GM21447 (cell line): Measurements from ENCODE around the gene RAP1GAP2.
"Not testable (repeated sequence)": the region's sequence is repeated elsewhere in the genome, so short reads cannot be mapped to it uniquely, and the experiment has no call there.

Experiments used
- ATAC-seq: cut with Tn5 transposase; IDR thresholded peaks from one replicate; pipeline ENCODE4 v1.9.1; 2021; ENCODE audit not compliant: unreplicated experiment

The RAP1GAP2 gene

DNA sequence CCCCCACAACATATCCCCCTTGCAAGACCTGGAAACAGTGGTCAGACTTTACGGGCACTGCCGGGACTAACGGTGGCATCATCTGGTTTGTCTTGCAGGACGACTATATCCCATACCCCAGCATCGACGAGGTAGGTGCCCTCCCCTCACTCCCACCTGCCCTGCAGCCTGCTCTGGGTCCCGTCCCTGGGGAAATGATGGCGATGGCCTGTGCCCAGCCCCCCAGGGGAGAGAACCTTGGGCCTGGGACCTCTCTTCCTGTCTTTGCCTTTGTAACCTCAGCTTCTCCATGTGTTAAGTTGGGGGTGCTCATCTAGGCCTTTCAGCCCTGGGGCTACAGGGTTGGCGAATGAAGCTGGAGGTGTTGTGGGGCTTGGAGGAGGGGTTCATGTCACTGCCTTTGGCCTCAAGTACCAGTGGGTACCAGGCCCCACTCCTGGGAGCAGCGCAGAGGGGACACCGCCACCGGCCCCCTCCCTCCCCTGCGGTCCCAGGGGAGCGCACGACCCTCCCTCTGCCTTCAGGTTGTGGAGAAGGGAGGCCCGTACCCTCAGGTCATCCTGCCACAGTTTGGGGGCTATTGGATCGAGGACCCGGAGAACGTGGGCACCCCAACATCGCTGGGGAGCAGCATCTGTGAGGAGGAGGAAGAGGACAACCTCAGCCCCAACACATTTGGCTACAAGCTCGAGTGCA, 167.2 kb downstream of the RAP1GAP2 start:
- no peak for ATAC-seq

DNA sequence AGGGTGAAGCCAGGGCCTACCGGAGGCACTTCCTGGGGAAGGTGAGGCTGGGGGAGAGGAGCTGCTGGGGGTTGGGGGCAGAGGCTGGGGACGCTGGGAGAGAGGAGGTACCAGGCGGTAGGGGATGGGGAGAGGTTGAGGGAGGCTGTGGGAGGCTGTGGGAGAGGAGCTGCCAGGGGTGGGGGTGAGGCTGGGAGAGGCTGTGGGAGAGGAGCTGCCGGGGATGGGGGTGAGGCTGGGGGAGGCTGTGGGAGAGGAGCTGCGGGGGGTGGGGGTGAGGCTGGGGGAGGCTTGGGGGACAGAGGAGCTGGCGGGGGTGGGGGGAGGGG, 167.8 kb downstream of the RAP1GAP2 start:
- no peak for ATAC-seq

DNA sequence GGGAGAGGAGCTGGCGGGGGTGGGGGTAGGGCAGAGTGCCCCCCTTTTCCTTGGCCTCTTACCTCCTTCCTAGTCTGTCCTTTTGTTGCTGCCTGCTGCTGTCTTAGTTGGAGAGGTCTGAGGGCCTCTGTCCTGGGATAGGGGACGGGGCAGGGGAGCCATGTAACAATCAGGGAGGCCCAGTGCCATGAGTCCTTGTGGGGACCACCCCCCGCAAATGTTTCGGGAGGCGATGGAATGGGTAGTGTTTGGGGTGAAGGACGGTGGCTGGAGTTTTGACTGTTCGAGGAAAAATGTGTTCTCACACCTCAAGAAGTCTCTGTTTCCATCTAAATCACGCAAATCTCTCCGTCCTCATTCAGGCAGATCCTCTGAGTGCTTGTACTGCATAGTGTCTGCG, 168.1 kb downstream of the RAP1GAP2 start:
- no peak for ATAC-seq

DNA sequence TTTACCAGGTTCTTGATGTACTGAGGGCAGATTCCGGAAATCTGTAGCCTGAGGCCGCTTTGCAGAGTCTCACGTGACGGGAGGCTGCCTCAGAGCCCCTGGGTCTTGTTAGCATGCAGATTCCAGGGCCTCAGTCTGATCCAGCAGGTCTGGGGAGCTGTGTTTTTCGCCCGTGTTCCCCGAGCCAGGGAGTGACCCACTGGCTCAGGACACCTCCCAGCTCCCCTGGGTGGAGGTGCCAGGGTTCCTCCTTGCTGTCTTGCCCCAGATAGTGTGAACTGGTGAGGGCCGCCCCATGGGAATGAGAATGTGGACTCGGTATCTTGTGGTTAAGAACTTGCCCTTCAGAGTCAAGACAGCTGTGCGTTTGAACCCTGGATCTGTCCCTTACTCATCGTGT, 168.6 kb downstream of the RAP1GAP2 start:
- ATAC-seq, result no peak

DNA sequence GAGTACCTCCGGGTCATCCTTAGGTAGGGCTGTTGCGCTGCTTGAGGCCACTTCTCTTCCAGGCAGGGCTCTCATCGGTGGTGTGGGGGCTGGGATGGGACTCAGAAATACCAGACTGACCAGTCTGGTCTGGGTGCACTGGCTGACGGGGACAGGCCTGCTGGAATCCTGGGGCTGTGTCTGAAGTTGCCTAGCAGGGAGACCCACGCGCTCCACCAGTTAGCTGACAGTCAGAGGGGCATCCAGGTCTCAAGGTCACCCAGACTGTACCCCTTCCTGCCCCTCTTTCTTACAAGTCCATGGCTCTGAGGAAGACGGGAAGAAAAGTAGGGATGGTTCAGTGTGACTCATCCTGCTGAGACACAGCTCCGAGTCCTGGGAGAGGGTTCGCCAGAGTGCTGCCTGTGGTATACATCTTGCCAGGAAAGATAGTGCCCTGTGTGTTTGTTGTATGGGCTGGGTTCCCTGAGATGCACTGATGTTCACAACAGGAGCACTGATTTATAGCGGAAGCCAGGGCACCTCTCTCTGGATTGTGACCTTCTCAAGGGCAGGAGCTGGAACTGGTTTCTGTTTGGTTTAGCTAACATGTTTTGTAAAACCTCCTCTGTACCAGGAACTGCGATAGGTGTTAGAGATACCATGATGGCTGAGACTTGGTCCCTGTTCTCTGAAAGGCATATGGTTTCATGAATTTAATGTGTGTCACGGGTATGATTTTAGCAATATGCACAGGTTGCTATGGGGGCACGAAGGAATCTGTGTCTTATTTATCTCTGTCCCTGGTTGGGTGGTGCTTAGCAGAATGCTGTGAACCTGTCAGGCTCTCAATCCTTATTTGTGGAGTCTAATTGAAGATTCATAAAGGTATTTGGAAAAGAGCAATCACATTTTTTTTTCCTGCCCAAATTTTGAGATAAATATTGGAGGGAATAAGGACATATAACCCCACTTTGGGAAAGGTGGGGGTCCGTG, 169.7 kb downstream of the RAP1GAP2 start:
- no peak for ATAC-seq

DNA sequence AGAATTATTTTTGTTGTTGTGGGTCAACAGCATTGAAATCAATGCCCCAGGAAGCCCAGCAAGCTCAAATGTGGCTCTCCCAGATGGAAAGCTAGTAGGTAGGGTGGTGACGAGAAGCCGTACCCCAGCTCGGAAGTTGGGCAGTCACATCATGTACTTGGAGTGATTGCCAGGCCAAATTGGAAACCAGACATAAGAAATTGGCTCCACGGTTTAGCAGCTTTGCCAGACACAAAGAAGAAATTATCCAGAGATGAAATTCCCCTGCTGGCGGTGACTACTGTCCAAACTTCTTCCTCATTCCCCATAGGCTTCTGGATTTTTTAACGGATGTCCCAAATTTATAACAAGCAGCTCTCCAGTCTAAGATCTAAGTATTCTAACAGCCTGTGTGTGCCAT, 171.3 kb downstream of the RAP1GAP2 start:
- ATAC-seq, result no peak

DNA sequence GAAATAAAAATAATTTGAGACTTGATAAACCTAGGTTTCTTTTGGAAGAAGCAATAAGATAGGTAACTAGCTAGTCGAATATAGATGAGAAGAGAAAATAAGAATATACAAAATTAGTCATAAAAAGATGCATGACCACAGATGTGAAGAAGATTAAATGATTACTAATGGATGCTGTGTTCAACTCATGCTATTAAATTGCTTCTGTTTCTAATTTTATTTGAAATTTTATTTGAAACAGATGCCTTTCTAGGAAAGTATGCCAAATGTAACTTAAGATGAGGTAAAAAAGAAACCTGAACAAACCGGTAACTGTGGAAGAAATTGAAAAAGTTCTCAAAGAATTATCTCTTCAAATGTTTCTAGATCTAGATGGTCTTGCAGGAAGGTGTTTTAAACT, 175.6 kb downstream of the RAP1GAP2 start:
- ATAC-seq, result no peak

DNA sequence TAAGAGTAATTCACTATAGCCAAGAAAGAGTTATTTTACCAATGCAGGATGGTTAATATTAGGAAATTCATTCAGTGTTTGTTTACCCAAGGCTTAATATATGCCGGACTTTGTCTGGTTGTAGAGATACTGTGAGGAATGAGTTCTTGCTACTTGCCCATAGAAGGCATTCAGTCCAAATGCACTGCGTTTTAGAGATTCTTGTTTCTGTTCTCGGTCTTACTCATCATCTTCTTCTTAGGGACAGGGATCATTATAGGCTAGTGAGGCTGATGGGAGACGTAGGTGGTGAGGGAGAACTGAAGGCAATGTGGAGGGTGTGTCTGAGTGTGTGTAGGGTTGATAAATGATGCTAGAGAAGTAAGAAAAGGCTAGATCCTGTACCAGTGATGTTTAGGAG, 176.5 kb downstream of the RAP1GAP2 start:
- no peak for ATAC-seq

DNA sequence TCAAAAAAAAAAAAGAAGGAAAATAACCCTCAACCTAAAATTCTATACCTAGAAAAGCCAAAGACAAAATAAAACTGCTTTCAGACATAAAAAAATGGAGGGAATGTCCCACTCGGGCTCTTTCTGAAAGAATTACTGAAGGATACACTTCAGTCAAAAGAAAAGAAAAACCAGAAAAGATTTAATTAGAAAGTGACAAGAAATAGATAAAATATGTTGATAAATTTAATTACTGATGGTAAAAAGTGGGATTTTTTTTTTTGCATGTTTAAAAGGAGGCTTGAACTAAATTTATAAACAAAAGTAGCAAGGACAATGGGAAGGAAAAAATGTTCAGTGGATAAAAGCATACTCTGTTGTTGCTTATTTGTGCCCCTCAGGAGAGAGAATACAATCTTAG, 178.1 kb downstream of the RAP1GAP2 start:
- no peak for ATAC-seq

DNA sequence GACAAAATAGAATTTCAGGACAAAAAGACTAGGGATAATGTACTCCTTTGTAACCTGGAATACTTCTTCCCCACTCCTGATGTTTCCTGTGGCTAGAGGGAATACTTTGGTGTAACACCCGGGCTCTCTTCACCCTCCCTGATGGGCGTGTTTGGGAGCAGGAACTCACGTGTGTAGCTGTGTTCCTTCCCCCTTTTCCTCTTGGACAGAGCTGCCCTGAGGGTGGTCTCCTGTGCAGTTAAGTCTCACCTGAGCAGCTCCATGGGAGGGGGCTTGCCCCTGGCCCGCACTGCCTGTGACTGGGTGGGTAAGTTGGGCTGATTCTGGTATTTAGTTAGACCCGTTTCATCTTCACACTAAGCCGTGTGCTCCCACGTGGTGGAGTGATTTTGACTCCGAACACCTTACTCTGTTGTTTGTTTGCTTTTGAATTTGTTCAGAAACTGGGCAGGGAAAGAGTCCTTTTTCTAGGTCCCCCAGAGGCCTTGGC, 179.3 kb downstream of the RAP1GAP2 start:
- ATAC-seq, result no peak

DNA sequence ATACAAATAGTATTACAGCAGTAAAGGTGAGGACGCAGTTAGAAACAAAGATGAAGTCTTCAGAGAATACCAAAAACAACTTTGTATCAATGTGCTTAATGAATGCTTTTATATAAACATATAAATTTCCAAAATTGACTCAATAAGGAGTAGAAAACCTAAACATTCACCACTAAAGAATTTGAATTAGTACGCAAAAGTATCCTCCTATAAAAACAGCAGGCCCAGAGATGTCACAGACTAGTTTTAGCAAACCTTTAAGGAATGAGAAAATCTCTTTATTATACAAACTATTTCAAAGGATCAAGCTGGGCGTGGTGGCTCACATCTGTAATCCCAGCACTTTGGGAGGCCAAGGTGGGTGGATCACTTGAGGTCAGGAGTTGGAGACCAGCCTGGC, 180.9 kb downstream of the RAP1GAP2 start:
- no peak for ATAC-seq

DNA sequence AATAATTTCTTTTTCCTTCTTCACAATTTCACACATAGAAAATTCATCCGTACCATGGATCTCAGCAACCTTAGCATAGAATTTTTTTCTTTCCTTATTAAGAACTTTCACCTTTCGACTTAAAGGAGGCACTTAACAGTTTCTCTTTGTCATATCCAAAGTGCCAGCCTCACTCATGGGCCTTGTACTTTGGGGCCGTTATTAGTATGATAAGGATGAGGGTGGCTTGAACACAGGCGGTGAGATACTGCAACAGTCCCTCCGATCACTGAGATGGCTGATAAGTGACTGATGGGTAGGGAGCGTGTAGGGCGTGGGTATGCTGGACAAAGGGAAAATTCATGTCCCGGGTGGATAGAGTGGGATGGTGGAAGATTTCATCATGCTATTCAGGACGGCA, 181.9 kb downstream of the RAP1GAP2 start:
- ATAC-seq, result no peak

DNA sequence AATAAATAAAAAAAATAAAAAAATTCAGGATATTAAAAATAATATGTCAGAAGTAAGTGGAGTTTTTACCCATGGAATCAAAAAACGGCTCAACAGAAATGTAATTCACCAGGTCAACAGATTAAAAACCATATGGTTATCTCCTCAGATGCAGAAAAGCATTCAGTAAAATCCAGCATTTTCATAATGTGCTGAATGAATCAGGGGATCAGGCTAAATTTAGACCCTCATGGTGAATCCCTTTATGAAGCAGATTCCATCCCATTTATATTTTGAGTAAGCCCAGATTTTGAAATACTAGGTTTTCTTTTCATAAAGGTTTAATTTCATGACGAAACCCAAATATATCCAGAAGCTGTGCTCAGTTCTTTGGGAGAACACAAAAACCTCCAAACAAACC, 182.8 kb downstream of the RAP1GAP2 start:
- no peak for ATAC-seq

DNA sequence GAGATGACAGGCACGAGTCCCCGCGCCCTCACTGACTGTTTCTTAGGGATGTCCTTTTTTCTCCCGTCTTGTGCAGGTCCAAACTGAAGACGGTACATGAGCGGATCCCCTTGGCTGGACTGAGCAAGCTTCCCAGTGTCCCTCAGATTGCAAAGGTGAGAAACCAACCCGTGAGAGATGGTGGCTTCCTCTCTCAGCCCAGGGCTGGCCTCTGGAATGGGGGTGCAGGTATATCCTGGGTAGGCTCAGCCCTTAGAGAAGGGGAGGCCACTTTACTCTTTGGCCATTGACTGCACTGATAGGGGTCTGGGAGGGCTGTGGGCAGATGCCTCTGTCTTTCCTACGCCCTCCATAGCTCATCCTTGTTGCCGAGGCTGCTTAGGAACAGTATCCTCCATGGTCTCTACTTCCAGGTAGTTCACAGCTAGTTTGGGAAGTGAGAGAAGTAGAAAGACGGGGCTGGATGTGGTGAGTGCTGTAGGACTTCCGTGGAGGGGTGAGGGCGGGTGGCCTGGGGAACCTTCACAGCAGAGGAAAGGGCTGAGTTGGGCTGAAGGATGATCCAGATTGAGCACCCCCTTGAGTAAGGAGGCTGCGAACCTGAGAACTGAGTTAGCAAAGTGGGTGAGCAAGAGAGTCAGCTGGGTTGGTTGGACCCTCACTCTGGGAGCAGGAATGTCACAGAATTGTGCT, 184.1 kb downstream of the RAP1GAP2 start:
- ATAC-seq, result no peak

DNA sequence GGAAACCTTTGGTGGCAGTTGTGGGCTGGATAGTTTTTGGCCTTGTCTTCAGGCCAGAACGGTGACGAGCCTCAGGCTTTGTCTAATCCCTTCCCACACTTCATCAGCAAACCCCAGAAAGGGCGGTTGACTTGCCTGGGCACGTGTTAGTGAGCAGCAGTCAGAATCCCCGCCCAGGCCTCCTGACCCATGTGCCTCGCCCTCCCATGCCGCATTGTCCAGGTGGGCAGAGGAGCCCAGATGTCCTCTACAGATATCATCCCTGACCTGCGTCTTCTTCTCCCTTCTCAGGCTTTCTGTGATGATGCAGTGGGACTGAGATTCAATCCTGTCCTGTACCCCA, 184.6 kb downstream of the RAP1GAP2 start:
- no peak for ATAC-seq

DNA sequence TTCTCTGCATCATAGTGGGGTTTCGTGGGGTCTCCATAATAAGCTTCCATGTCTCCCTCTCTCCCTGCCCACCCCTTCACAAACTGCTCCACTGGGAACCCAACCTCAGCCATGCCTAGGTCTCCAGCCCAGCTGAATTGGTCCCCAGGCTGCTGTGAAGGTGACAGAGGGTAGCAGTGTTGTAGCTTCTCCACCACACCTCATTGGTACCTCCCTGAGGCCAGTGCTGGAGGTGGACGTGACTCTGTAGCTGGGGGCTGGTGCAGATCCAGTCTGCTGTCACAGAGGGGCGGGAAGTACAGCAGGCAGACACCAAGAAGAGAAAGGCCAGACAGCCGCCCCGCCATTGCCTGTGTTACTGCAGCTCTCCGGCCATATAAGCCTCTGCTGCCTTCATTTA, 185.1 kb downstream of the RAP1GAP2 start:
- no peak for ATAC-seq

DNA sequence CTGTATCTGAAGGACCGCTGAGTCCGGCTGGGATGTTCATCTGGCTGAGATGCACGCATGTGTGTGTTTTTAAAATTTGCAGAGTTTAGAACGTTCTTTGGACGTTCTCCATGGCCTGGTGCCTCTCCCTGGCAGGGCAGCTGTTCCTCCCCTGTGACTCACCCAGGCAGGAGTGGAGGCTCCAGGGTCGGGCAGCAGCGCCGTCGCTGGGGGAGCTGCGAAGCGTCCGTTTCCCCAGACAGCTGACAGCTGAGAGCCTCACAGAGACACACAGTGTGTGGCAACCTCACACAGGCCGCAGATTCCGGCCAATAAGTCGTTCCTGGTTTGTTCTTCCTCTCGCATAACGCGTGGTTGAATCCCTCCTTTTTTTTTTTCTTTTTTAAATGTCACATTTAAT, 186.6 kb downstream of the RAP1GAP2 start:
- ATAC-seq, result no peak

DNA sequence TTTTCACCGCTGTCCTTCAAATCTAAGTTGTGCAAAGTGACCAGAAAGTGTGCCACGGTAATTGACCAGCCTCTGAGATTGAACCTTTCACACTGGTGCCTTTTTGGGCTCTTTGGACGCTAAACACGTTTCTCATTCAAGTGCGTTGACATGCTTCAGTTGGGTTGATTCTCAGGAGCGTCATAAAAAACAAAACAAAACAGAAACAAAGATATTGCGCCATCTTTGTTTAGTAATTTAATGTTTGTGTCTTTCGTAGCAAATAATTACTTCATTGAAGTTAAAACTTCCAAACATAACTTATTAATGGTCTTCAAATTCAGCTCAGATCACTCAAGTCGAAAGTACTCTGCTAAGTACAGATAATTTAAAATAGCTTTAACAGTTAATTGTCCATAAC, 187.0 kb downstream of the RAP1GAP2 start:
- ATAC-seq, result no peak

DNA sequence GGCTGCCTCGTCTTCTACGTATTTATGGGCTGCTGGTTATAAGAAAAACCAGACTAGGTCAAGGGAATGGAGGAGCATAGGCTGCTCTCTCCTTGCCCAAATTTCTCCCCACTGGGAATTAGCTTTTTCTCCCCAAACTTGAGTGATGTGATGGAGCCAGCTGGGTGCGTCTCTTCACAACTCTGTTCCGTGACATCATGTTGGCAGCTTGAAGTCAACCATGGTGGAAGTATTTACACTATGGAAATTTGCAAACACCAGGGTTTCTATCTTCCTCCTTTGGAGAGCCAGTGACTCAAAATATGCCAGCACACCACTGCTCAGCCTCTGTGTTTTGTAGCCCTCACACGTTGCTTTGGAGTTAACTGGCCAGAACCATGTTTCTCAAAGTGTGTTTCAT, 189.1 kb downstream of the RAP1GAP2 start:
- no peak for ATAC-seq

DNA sequence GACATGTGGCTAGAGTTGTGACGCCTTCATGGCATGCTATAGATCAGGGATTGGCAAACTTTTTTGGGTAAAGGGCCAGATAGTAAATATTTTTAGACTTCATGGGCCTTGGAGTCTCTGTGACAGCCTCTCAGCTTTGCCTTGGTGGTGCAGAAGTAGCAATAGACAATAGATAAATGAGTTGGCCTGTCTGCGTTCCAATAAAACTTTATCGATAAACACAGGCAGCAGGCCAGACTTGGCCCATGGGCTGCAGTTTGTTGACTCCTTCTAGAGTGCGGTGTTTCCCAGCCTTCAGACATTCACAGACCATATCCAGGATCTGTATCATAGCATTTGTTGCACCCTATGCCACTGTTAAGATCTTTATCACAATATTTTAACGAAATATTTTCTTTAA, 190.7 kb downstream of the RAP1GAP2 start:
- no peak for ATAC-seq

DNA sequence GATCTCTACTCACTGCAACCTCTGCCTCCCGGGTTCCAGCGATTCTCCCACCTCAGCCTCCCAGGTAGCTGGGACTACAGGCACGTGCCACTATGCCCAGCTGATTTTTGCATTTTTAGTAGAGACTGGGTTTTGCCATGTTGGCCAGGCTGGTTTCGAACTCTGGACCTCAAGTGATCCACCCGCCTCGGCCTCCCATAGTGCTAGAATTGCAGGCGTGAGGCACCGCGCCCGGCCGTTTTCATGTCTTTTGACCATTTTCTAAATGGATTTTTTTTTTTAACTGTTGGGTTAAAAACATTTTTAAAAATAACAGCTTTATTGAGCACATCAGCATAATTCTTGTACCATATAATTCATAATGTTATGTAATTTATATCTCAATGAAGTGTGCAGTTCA, 193.2 kb downstream of the RAP1GAP2 start:
- not testable (repeated sequence) for ATAC-seq

DNA sequence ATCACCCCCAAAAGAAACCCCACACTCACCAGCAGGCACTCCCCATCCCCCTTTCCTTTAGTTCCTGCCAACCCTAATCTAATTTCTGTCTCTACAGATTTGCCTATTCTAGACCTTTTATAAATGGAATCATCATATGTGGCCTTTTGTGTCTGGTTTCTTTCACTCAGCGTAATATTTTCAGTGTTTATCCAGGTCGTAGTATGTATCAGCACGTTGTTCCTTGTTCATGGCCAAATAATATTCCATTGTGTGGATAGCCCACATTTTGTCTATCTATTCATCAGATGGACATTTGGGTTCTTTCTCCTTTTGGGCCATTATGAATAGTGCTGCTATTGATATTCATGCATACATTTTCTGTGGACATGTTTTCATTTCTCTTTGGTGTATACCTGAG, 193.6 kb downstream of the RAP1GAP2 start:
- ATAC-seq, result no peak
